ENCODE data around the gene NUP188. TPM values are rescaled to one million over a fixed set of nuclear protein-coding genes. Genes with fewer than 3 reads are reported as not detected.
A peak's percentile ranks its signal among the peaks of the same experiment; 100 is the strongest.

The NUP188 gene, protein sequence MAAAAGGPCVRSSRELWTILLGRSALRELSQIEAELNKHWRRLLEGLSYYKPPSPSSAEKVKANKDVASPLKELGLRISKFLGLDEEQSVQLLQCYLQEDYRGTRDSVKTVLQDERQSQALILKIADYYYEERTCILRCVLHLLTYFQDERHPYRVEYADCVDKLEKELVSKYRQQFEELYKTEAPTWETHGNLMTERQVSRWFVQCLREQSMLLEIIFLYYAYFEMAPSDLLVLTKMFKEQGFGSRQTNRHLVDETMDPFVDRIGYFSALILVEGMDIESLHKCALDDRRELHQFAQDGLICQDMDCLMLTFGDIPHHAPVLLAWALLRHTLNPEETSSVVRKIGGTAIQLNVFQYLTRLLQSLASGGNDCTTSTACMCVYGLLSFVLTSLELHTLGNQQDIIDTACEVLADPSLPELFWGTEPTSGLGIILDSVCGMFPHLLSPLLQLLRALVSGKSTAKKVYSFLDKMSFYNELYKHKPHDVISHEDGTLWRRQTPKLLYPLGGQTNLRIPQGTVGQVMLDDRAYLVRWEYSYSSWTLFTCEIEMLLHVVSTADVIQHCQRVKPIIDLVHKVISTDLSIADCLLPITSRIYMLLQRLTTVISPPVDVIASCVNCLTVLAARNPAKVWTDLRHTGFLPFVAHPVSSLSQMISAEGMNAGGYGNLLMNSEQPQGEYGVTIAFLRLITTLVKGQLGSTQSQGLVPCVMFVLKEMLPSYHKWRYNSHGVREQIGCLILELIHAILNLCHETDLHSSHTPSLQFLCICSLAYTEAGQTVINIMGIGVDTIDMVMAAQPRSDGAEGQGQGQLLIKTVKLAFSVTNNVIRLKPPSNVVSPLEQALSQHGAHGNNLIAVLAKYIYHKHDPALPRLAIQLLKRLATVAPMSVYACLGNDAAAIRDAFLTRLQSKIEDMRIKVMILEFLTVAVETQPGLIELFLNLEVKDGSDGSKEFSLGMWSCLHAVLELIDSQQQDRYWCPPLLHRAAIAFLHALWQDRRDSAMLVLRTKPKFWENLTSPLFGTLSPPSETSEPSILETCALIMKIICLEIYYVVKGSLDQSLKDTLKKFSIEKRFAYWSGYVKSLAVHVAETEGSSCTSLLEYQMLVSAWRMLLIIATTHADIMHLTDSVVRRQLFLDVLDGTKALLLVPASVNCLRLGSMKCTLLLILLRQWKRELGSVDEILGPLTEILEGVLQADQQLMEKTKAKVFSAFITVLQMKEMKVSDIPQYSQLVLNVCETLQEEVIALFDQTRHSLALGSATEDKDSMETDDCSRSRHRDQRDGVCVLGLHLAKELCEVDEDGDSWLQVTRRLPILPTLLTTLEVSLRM (N-terminal part only)
- total RNA-seq = 16.0 TPM
- long read RNA-seq, full-length matches to known transcripts = 7 of 14 reads
- long read RNA-seq, partial matches to known transcripts = 3 of 14 reads
- long read RNA-seq, other reads (novel, unspliced or antisense) = 4 of 14 reads

GRCh38 chr9:128947527-128948301, at the start of gene NUP188, which contains the start of gene DOLK:
Gene NUP188 (plus strand): TSS chr9:128947699. CDS start chr9:128947720, 21 bp downstream.
Gene DOLK (minus strand): TSS chr9:128947603. CDS start chr9:128947303, 300 bp downstream.
- peak; percentile 99 for DNase-seq (ENCODE audit: missing footprints)
- intact Hi-C loops (cut with DNase I) = no loop called here
- ATAC-seq = peak; percentile 93

- DNase-seq (ENCODE audit: missing footprints) (no peak), ATAC-seq (no peak)
- intact Hi-C loops (cut with DNase I) = no loop called here
Measured at GRCh38 chr9:128898382-128898781, 49.1 kb upstream of the NUP188 start.

DNA sequence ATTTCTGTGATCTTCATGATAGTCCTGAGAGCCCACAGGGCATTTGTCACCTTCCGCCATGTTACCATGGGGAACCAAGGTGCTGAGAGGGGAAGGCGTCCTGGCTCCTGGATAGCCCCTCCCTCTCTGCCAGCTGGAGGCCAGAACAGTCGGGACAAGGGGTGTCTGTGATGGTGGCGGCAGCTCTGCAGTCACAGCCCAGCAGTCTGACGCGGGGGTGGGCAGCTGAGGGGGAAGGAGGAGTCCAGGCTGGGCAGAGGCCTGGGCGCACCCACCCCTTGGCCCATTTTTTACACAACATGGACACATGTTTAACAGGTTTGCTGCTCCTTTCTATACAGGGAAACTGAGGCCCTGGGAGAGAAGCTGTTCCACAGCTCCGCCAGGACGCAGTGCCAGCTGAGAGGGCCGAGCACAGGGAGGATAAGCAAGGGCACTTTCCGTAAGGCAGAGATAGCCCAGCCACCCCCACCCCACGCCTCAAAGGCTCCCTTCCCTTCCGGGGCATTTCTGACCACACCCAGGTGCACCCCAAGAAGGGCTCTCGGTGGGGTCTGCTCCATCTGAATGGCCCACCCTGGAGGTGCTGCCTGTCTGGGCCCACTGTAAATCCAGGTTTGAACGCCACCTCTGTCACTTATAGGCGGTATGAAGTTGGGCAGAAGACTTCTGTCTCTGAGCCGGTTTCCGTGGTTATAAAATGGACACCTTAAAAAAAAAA, 48.5 kb upstream of the NUP188 start:
- intact Hi-C loops (cut with DNase I) = no loop called here
- ATAC-seq (no peak), DNase-seq (ENCODE audit: missing footprints) (no peak)

GRCh38 chr9:128899566-128900322, 47.8 kb upstream of the NUP188 start:
- DNase-seq (ENCODE audit: missing footprints) (no peak), ATAC-seq (peak; percentile 21)
- intact Hi-C loops (cut with DNase I) = no loop called here

DNA sequence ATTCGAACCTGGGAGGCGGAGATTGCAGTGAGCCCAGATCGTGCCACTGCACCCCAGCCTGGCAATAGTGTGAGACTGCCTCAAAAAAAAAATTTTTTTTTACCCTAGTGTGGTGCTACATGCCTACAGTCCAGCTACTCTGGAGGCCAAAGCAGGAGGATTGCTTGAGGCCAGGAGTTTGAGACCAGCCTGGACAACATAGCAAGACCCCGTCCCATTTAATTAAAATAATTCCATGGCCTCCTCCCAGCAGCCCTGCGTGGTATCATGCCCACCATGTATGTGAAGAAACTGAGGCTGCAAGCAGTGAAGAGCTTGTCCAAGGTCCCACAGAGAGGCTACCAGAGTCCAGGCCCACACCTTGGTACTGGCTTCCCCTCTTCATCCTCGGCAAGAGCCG, 46.1 kb upstream of the NUP188 start:
- intact Hi-C loops (cut with DNase I) = no loop called here
- ATAC-seq (no peak), DNase-seq (ENCODE audit: missing footprints) (no peak)

GRCh38 chr9:128901822-128902221, 45.7 kb upstream of the NUP188 start:
- no peak for DNase-seq (ENCODE audit: missing footprints)
- ATAC-seq = no peak
- intact Hi-C loops (cut with DNase I) = loop anchor here (1.0 kb wide), 1 partner anchor 9 kb away; no protein-coding TSS in a partner anchor

- intact Hi-C loops (cut with DNase I) = loop anchor here (1.0 kb wide), 1 partner anchor 9 kb away; no protein-coding TSS in a partner anchor
- ATAC-seq (peak; percentile 32), DNase-seq (ENCODE audit: missing footprints) (no peak)
Measured at GRCh38 chr9:128902351-128903078, 45.0 kb upstream of the NUP188 start.

DNA sequence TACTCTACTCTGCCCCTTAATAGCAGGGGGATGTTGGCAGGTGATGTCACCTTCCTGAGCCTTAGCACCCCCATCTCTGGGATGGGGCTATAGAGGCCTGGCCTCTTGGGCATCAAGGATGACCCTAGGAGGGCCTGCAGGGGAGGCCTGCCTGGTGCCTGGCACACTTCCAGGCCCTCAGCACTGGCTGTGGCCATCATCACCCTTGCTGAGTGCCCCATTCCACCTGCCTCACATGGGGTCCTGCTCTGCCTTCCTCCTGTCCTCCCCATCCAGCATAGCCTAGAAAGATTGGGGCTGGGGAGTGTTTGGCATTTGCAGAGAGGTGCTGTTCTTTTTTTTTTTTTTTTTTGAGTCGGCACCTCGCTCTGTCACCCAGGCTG, 44.4 kb upstream of the NUP188 start:
- ATAC-seq (no peak), DNase-seq (ENCODE audit: missing footprints) (no peak)
- intact Hi-C loops (cut with DNase I) = no loop called here

GRCh38 chr9:128903871-128904620, 43.5 kb upstream of the NUP188 start:
- intact Hi-C loops (cut with DNase I) = no loop called here
- no peak for ATAC-seq
- DNase-seq (ENCODE audit: missing footprints) = no peak

- intact Hi-C loops (cut with DNase I) = no loop called here
- ATAC-seq (no peak), DNase-seq (ENCODE audit: missing footprints) (no peak)
Measured at GRCh38 chr9:128905964-128906363, 41.5 kb upstream of the NUP188 start.

GRCh38 chr9:128906741-128907140, 40.8 kb upstream of the NUP188 start:
- no peak for DNase-seq (ENCODE audit: missing footprints)
- no peak for ATAC-seq
- intact Hi-C loops (cut with DNase I) = no loop called here

DNA sequence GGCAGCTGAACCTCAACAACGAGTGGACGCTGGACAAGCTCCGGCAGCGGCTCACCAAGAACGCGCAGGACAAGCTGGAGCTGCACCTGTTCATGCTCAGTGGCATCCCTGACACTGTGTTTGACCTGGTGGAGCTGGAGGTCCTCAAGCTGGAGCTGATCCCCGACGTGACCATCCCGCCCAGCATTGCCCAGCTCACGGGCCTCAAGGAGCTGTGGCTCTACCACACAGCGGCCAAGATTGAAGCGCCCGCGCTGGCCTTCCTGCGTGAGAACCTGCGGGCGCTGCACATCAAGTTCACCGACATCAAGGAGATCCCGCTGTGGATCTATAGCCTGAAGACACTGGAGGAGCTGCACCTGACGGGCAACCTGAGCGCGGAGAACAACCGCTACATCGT, 39.1 kb upstream of the NUP188 start:
- ATAC-seq = no peak
- intact Hi-C loops (cut with DNase I) = no loop called here
- DNase-seq (ENCODE audit: missing footprints) = no peak

GRCh38 chr9:128909859-128910258, 37.6 kb upstream of the NUP188 start:
- ATAC-seq = no peak
- intact Hi-C loops (cut with DNase I) = no loop called here

GRCh38 chr9:128910906-128911305, 36.6 kb upstream of the NUP188 start:
- DNase-seq (ENCODE audit: missing footprints) (no peak), ATAC-seq (no peak)

More at GRCh38 chr9:128909859-128910258, 37.6 kb upstream of the NUP188 start:
- no peak for DNase-seq (ENCODE audit: missing footprints)

DNA sequence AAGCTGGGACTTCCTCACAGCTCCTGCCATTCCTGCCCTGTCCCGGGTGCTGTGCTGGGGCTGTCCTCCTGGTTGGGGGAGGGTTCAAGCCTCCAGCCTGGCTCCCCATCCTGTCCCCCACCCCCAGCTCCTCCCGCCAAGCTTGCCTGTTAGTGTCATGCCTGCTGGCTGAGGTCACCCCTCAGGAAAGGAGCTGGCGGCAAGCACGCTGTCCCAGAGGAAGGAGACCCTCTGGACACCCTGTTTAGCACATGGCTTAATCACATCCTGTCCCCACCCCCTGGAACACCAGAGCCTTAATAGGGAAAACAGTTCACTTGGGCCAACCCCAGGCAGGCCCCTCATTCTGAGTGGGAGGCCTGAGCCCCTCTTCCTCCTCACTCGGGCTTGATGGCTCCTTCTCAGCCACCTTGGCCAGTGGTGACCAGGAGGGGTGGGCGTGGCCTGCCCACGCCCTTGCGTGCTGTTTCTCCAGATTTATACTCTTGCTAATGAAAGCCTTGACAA, 35.9 kb upstream of the NUP188 start:
- intact Hi-C loops (cut with DNase I) = loop anchor here (1.0 kb wide), 1 partner anchor 9 kb away; no protein-coding TSS in a partner anchor
- peak; percentile 58 for ATAC-seq
- peak; percentile 82 for DNase-seq (ENCODE audit: missing footprints)

More at GRCh38 chr9:128910906-128911305, 36.6 kb upstream of the NUP188 start:
- intact Hi-C loops (cut with DNase I) = loop anchor here (1.0 kb wide), 1 partner anchor 9 kb away; no protein-coding TSS in a partner anchor
